Glutamatergic neuron (in vitro differentiated cells): Measurements from ENCODE around the gene KDM1A. TPM values are rescaled to one million over a fixed set of nuclear protein-coding genes. Genes with fewer than 3 reads are reported as not detected.

Experiments
- DNase-seq: peaks from one replicate; pipeline ENCODE4 v3.0.0; 2022
- H3K27ac Mint-ChIP-seq: one replicate; pipeline ENCODE4 v1.8.0; 2020; ENCODE audit warnings: mild to moderate bottlenecking, mixed read lengths, inconsistent platforms; ENCODE audit not compliant: unreplicated experiment
- H3K27me3 Mint-ChIP-seq: one replicate; pipeline ENCODE4 v1.8.0; 2020; ENCODE audit warnings: mild to moderate bottlenecking, moderate library complexity, mixed read lengths, inconsistent platforms; ENCODE audit not compliant: unreplicated experiment
- H3K36me3 Mint-ChIP-seq: one replicate; pipeline ENCODE4 v1.8.0; 2020; ENCODE audit warnings: mild to moderate bottlenecking, mixed read lengths, inconsistent platforms; ENCODE audit not compliant: unreplicated experiment
- H3K4me1 Mint-ChIP-seq: one replicate; pipeline ENCODE4 v1.8.0; 2020; ENCODE audit warnings: mild to moderate bottlenecking, low read depth, mixed read lengths, inconsistent platforms; ENCODE audit not compliant: unreplicated experiment
- H3K4me3 Mint-ChIP-seq: one replicate; pipeline ENCODE4 v1.8.0; 2020; ENCODE audit warnings: mild to moderate bottlenecking, mixed read lengths, inconsistent platforms; ENCODE audit not compliant: unreplicated experiment
- H3K9me3 Mint-ChIP-seq: one replicate; pipeline ENCODE4 v1.8.0; 2020; ENCODE audit warnings: mild to moderate bottlenecking, moderate library complexity, mixed read lengths, inconsistent platforms; ENCODE audit not compliant: unreplicated experiment
- CTCF ChIP-seq: fragments of 200-600 bp; sonication (generic); IDR thresholded peaks from one replicate; pipeline ENCODE4 v1.5.0; 2021; ENCODE audit not compliant: partially characterized antibody, unreplicated experiment
- total RNA-seq: library from RNA; stranded (reverse); fragmentation: NEBNext Ultra II Directional; extraction: Animal tissue kit (Norgen Biotek cat#: 25700); gene quantifications from one replicate; pipeline ENCODE4 v1.2.1, GENCODE V29; 2021; ENCODE audit not compliant: unreplicated experiment

Gene KDM1A
- total RNA-seq, 1 donor from 2014 or later = 301 TPM

- TF ChIP-seq CTCF = no peak
- H3K27ac Mint-ChIP-seq = peak overlapping the region; percentile 21
- H3K9me3 Mint-ChIP-seq = no peaks in the 10 kb centered on the region
- no peak overlapping the region for H3K4me3 Mint-ChIP-seq
- H3K36me3 Mint-ChIP-seq = no peaks in the 10 kb centered on the region
- H3K27me3 Mint-ChIP-seq = peaks cover 2% of the 10 kb centered on the region
- DNase-seq = no peak
- peaks cover 7% of the 10 kb centered on the region for H3K4me1 Mint-ChIP-seq
These were observed 49.9 kb downstream of the KDM1A start for GRCh38 chr1:23069149-23069548.

- Mint-ChIP-seq H3K4me3 (no peak overlapping the region), H3K27ac (peak overlapping the region; percentile 60), H3K9me3 (no peaks in the 10 kb centered on the region), H3K4me1 (peaks cover 7% of the 10 kb centered on the region), H3K36me3 (no peaks in the 10 kb centered on the region), H3K27me3 (peaks cover 2% of the 10 kb centered on the region)
- TF ChIP-seq CTCF = no peak
- DNase-seq = no peak
These were observed 50.4 kb downstream of the KDM1A start for GRCh38 chr1:23069675-23070074.

- no peak overlapping the region for H3K4me3 Mint-ChIP-seq
- H3K9me3 Mint-ChIP-seq = no peaks in the 10 kb centered on the region
- H3K27me3 Mint-ChIP-seq = no peaks in the 10 kb centered on the region
- no peak for TF ChIP-seq CTCF
- H3K36me3 Mint-ChIP-seq = no peaks in the 10 kb centered on the region
- no peak for DNase-seq
- H3K4me1 Mint-ChIP-seq = peaks cover 4% of the 10 kb centered on the region
- no peak overlapping the region for H3K27ac Mint-ChIP-seq
These were observed 54.7 kb downstream of the KDM1A start for GRCh38 chr1:23074012-23074411.

GRCh38 chr1:23079025-23079424 lies 59.8 kb downstream of the KDM1A start:
- TF ChIP-seq CTCF = no peak
- no peak overlapping the region for H3K4me3 Mint-ChIP-seq
- H3K27ac Mint-ChIP-seq = no peak overlapping the region
- no peak for DNase-seq
- peaks cover 9% of the 10 kb centered on the region for H3K9me3 Mint-ChIP-seq
- no peaks in the 10 kb centered on the region for H3K36me3 Mint-ChIP-seq
- H3K4me1 Mint-ChIP-seq = no peaks in the 10 kb centered on the region
- H3K27me3 Mint-ChIP-seq = no peaks in the 10 kb centered on the region

GRCh38 chr1:23080885-23081284 lies 61.6 kb downstream of the KDM1A start:
- no peak overlapping the region for H3K27ac Mint-ChIP-seq
- peaks cover 18% of the 10 kb centered on the region for H3K9me3 Mint-ChIP-seq
- no peaks in the 10 kb centered on the region for H3K36me3 Mint-ChIP-seq
- no peak overlapping the region for H3K4me3 Mint-ChIP-seq
- no peak for DNase-seq
- no peaks in the 10 kb centered on the region for H3K4me1 Mint-ChIP-seq
- H3K27me3 Mint-ChIP-seq = no peaks in the 10 kb centered on the region
- TF ChIP-seq CTCF = no peak
